ENCODE measurements around the gene LBX2. TPM values are rescaled to one million over a fixed set of nuclear protein-coding genes. Genes with fewer than 3 reads are reported as not detected.

The LBX2 gene
- total and polyA plus RNA-seq, 9 of the 15 experiments (the other 6 are each of a cell fraction or from before 2014, with no cell fraction given): 0.39 to 6.2 (median 1.8) TPM; not detected in 1

- TF ChIP-seq MGA (IDR thresholded peaks at IDR 0.05) (peak; percentile 50; the same call in 1 of the 2 replicates), RB1 (IDR thresholded peaks at IDR 0.05; ENCODE audit: low read depth) (peak; percentile 51), HMGXB4 (CRISPR knock-in tag; IDR thresholded peaks at IDR 0.05) (no peak), CLOCK (CRISPR knock-in tag; IDR thresholded peaks at IDR 0.05; ENCODE audit: borderline replicate concordance) (no peak), HMGN3 (IDR thresholded peaks at IDR 0.05; ENCODE audit: borderline replicate concordance, extremely low read depth, insufficient read length, low read depth, low read length) (peak; percentile 48), ZNF75A (CRISPR knock-in tag; IDR thresholded peaks at IDR 0.05) (no peak)
These were observed 17.2 kb downstream of the LBX2 start (continued) for GRCh38 chr2:74481961-74482800.

Data from K562 (cell line).